ENCODE measurements around the gene HECW1.
"Not testable (repeated sequence)": the region's sequence is repeated elsewhere in the genome, so short reads cannot be mapped to it uniquely, and the experiment has no call there.

HECW1 gene

DNA sequence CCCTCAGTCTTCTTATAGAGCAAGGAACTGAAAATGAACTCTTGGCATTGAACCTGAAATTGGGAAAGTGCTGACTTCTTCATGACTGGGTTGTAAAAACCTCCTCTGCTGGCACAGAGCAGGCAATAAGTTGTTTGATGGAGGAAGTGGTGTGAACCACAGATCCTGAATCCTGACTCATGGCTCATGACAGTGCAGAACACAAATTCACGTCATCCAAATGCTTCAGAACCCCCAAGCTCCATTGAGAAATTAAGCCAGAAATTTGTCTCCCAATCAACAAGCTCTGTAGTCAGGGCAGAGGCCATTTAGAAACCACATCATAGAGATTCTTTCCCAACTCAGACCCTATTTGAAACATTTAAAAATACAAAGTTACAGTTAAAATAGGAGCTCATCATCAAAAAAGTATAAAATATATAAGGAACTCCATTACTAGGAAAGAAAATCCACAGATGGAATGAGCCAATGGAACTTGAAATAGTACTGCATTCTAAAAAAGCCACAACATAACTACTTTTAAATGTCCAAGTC, 460.1 kb downstream of the HECW1 start:
- peaks cover 4% of the 10 kb centered on the region for H3K27me3 Mint-ChIP-seq (ENCODE audit: low read depth, poor library complexity)
- peaks cover 3% of the 10 kb centered on the region for H3K4me1 Mint-ChIP-seq
- H3K4me3 Mint-ChIP-seq, result no peak overlapping the region
- DNase-seq, result no peak
- no peak for TF ChIP-seq CTCF (IDR thresholded peaks at IDR 0.05)
- H3K9me3 Mint-ChIP-seq, result no peaks in the 10 kb centered on the region
- H3K27ac Mint-ChIP-seq, result no peak overlapping the region
- no peaks in the 10 kb centered on the region for H3K36me3 Mint-ChIP-seq (ENCODE audit: low read depth)

GRCh38 chr7:43573832-43574231, 461.4 kb downstream of the HECW1 start:
- not testable (repeated sequence) for H3K36me3 Mint-ChIP-seq (ENCODE audit: low read depth); DNase-seq; H3K4me3 Mint-ChIP-seq; H3K27ac Mint-ChIP-seq; H3K4me1 Mint-ChIP-seq; H3K9me3 Mint-ChIP-seq; H3K27me3 Mint-ChIP-seq (ENCODE audit: low read depth, poor library complexity)

DNA sequence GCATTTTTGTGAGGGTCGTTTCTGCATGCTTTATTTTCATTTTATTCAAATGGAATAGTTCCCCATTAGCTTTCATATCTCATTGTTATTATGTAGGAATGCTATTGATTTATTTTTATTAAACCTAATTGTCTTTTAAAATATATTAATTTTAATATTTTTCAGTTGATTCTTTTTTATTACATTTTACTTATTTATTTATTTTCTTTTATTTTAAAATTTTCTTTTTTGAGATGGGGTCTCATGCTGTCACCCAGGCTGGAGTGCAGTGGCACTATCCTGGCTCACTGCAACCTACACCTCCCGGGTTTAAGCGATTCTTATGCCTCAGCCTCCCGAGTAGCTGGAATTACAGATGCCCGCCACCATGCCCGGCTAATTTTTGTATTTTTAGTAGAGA, 463.1 kb downstream of the HECW1 start:
- H3K4me1 Mint-ChIP-seq, result peaks cover 9% of the 10 kb centered on the region
- DNase-seq, result no peak
- no peak overlapping the region for H3K4me3 Mint-ChIP-seq
- H3K9me3 Mint-ChIP-seq, result peaks cover 8% of the 10 kb centered on the region
- no peak for TF ChIP-seq CTCF (IDR thresholded peaks at IDR 0.05)
- H3K27ac Mint-ChIP-seq, result no peak overlapping the region
- H3K27me3 Mint-ChIP-seq (ENCODE audit: low read depth, poor library complexity), result peaks cover 7% of the 10 kb centered on the region
- no peaks in the 10 kb centered on the region for H3K36me3 Mint-ChIP-seq (ENCODE audit: low read depth)

DNA sequence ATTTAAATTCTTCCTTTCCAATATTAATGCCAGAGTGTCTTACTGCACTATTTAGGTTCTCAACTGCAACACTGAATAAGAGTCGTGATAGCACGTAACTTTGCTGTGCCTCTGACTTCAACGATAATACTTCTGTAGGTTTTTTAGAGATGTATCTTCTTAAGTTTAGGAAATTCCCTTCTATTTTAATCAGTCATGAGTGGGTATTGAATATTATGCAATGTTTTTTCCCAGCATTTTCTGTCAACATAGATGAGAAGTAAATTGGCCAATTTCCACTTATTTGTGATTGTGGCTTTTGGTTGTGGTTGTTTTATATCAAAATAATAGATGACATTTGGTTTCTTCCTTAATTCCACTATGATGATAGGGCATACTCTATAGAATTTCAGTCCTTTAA, 463.8 kb downstream of the HECW1 start:
- TF ChIP-seq CTCF (IDR thresholded peaks at IDR 0.05), result no peak
- no peak for DNase-seq
- H3K4me3 Mint-ChIP-seq, result no peak overlapping the region
- peaks cover 9% of the 10 kb centered on the region for H3K4me1 Mint-ChIP-seq
- H3K27me3 Mint-ChIP-seq (ENCODE audit: low read depth, poor library complexity), result peaks cover 11% of the 10 kb centered on the region
- H3K36me3 Mint-ChIP-seq (ENCODE audit: low read depth), result no peaks in the 10 kb centered on the region
- H3K9me3 Mint-ChIP-seq, result peaks cover 8% of the 10 kb centered on the region
- H3K27ac Mint-ChIP-seq, result no peak overlapping the region

- no peak for TF ChIP-seq CTCF (IDR thresholded peaks at IDR 0.05)
Measured at GRCh38 chr7:43577485-43577951, 465.1 kb downstream of the HECW1 start.

GRCh38 chr7:43582503-43583423, 470.3 kb downstream of the HECW1 start, which contains the start of gene STK17A:
Gene STK17A (plus strand): TSS chr7:43583108. CDS start chr7:43583244, 136 bp downstream.
- peaks cover 8% of the 10 kb centered on the region for H3K9me3 Mint-ChIP-seq
- H3K27me3 Mint-ChIP-seq (ENCODE audit: low read depth, poor library complexity), result peaks cover 36% of the 10 kb centered on the region
- H3K4me3 Mint-ChIP-seq, result peak within 1 kb of the TSS; percentile 98
- no peaks in the 10 kb centered on the region for H3K36me3 Mint-ChIP-seq (ENCODE audit: low read depth)
- H3K4me1 Mint-ChIP-seq, result peaks cover 18% of the 10 kb centered on the region
- peak; percentile 86 for TF ChIP-seq CTCF (IDR thresholded peaks at IDR 0.05)
- DNase-seq, result peak; percentile 92
- peak within 1 kb of the TSS; percentile 91 for H3K27ac Mint-ChIP-seq

More at GRCh38 chr7:43577485-43577951, 465.1 kb downstream of the HECW1 start:
- DNase-seq, result no peak
- peaks cover 20% of the 10 kb centered on the region for H3K27me3 Mint-ChIP-seq (ENCODE audit: low read depth, poor library complexity)
- H3K36me3 Mint-ChIP-seq (ENCODE audit: low read depth), result no peaks in the 10 kb centered on the region
- no peak overlapping the region for H3K27ac Mint-ChIP-seq
- H3K4me1 Mint-ChIP-seq, result peaks cover 9% of the 10 kb centered on the region
- no peak overlapping the region for H3K4me3 Mint-ChIP-seq
- peaks cover 8% of the 10 kb centered on the region for H3K9me3 Mint-ChIP-seq
